ENCODE results near the gene ZNF496.

DNA sequence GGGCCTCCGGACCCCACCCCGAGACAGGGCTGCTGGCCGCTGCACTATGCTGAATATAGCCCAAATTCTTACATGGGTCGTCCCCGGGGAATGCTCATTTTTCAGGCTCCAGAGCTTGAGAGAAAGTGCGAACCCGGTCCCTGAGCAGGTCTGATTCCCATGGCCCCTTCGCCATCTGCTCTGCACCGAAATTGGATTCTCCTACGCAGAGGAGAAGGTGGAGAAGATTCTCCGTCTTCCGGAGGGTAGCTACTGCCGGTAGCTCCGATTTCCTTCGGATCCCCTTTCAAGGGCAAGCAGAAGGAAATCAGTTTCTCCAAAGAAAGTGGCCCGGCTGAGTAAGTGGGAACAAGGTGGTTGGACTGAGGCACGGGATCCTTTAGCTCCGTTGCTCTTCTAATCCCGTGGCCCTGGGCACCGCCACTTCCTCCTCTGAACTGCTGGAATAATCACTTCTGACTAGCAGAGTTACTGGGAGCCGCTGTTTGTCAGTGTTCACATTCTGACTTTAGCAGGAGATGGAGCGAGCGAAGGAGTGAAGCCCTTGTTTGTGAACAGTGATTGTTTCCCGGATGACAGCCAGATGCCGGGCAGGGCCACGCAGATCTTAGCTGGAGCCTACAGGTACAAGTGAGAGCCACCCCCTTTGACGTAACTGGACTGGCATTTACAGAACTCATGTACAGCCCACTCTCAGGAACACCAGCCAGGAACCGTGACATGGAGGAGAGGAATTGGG is 1.1 kb upstream of the ZNF496 start:
- TF ChIP-seq, protein P1, sequence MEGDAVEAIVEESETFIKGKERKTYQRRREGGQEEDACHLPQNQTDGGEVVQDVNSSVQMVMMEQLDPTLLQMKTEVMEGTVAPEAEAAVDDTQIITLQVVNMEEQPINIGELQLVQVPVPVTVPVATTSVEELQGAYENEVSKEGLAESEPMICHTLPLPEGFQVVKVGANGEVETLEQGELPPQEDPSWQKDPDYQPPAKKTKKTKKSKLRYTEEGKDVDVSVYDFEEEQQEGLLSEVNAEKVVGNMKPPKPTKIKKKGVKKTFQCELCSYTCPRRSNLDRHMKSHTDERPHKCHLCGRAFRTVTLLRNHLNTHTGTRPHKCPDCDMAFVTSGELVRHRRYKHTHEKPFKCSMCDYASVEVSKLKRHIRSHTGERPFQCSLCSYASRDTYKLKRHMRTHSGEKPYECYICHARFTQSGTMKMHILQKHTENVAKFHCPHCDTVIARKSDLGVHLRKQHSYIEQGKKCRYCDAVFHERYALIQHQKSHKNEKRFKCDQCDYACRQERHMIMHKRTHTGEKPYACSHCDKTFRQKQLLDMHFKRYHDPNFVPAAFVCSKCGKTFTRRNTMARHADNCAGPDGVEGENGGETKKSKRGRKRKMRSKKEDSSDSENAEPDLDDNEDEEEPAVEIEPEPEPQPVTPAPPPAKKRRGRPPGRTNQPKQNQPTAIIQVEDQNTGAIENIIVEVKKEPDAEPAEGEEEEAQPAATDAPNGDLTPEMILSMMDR (IDR thresholded peaks at IDR 0.05; ENCODE audit: low read depth, low read length, poor library complexity, severe bottlenecking): no peak
- no peak for TF ChIP-seq EZH2phosphoT487 (IDR thresholded peaks at IDR 0.05; ENCODE audit: borderline replicate concordance, low read length)

Data from DOHH2 (cell line).